Erythroblast (primary cell): ENCODE results near the gene LAG3.

ENCODE experiments used
- GATA1 ChIP-seq: IDR thresholded peaks from 2 replicates; pipeline ENCODE4 v1.6.1; 2011; ENCODE audit warnings: low read depth, mild to moderate bottlenecking, control low read depth, low read length, moderate library complexity
- POLR2A ChIP-seq: IDR thresholded peaks from 2 replicates; pipeline ENCODE4 v1.6.1; 2011; ENCODE audit warnings: mild to moderate bottlenecking, low read length

- TF ChIP-seq POLR2A (no peak), GATA1 (no peak)
These were observed 1.2 kb upstream of the LAG3 start for GRCh38 chr12:6771091-6771495.
